Karpas-422 (cell line): ENCODE results near the gene SLC23A3. TPM values are rescaled to one million over a fixed set of nuclear protein-coding genes. Genes with fewer than 3 reads are reported as not detected.

Experiments used
- DNase-seq: peaks from one replicate; pipeline ENCODE4 v3.0.0-alpha.2; 2015
- H2AFZ ChIP-seq: fragments of 200-600 bp; sonication (generic); 2 replicates; pipeline ENCODE4 v1.6.1; 2014; ENCODE audit warnings: antibody characterized with exemption, low read length, mixed read lengths
- H3K27ac ChIP-seq: fragments of 200-600 bp; sonication (generic); 2 replicates; pipeline ENCODE4 v1.5.1; 2014; ENCODE audit warnings: mild to moderate bottlenecking, low read length, moderate library complexity
- H3K27me3 ChIP-seq: fragments of 200-600 bp; sonication (generic); 2 replicates; pipeline ENCODE4 v1.6.1; 2014; ENCODE audit warnings: low read length, mixed read lengths
- H3K36me3 ChIP-seq: fragments of 200-600 bp; sonication (generic); 2 replicates; pipeline ENCODE4 v1.6.1; 2014; ENCODE audit warnings: low read length, mixed read lengths; ENCODE audit not compliant: insufficient read depth
- H3K4me1 ChIP-seq: fragments of 200-600 bp; sonication (generic); 2 replicates; pipeline ENCODE4 v1.6.1; 2014; ENCODE audit warnings: mild to moderate bottlenecking, low read length, mixed read lengths
- H3K4me2 ChIP-seq: fragments of 200-600 bp; sonication (generic); 2 replicates; pipeline ENCODE4 v1.6.1; 2014; ENCODE audit warnings: low read length, low read depth, mild to moderate bottlenecking; ENCODE audit not compliant: poor library complexity, severe bottlenecking
- H3K4me3 ChIP-seq: fragments of 200-600 bp; sonication (generic); 2 replicates; pipeline ENCODE4 v1.5.1; 2014; ENCODE audit warnings: mild to moderate bottlenecking, antibody characterized with exemption, low read length, mixed read lengths
- H3K79me2 ChIP-seq: fragments of 200-600 bp; sonication (generic); 2 replicates; pipeline ENCODE4 v1.6.1; 2014; ENCODE audit warnings: mild to moderate bottlenecking, low read length, mixed read lengths
- H3K9ac ChIP-seq: fragments of 200-600 bp; sonication (generic); 2 replicates; pipeline ENCODE4 v1.6.0; 2014; ENCODE audit warnings: low read length
- H3K9me2 ChIP-seq: fragments of 200-600 bp; sonication (generic), shearing (Covaris generic); replicated peaks from 2 replicates; pipeline ENCODE4 v1.6.0; 2014; ENCODE audit warnings: mild to moderate bottlenecking, low read length, moderate library complexity; ENCODE audit not compliant: insufficient read depth
- H3K9me3 ChIP-seq: fragments of 300-700, 200-600 bp; sonication (generic); 2 replicates; pipeline ENCODE4 v1.6.1; 2014; ENCODE audit warnings: low read length, mixed read lengths
- H4K20me1 ChIP-seq: fragments of 200-600 bp; sonication (generic); 2 replicates; pipeline ENCODE4 v1.6.1; 2014; ENCODE audit warnings: mild to moderate bottlenecking, antibody characterized with exemption, low read length, low read depth; ENCODE audit not compliant: insufficient read depth
- total RNA-seq: library from RNA; depleted of rRNA; stranded (reverse); fragments of >200 nt; shearing (Covaris generic); gene quantifications from 2 replicates; pipeline ENCODE4 v1.2.3, GENCODE V29; 2014; ENCODE audit warnings: low replicate concordance; rRNA removed

The SLC23A3 gene
- total RNA-seq, result 2.7 and 3.5 TPM in 2 replicates

GRCh38 chr2:219169930-219170654 is at the start of gene SLC23A3:
TSS of gene SLC23A3 (minus strand) at chr2:219170029. CDS start at chr2:219169984, 45 bp downstream.
- peaks cover 12% of the 10 kb centered on the region; the same call in 1 of the 2 replicates for H3K36me3 ChIP-seq
- no peak within 1 kb of the TSS for H3K4me3 ChIP-seq
- peaks cover 9% of the 10 kb centered on the region; the same call in 1 of the 2 replicates for H3K79me2 ChIP-seq
- no peaks in the 10 kb centered on the region for H3K9me2 ChIP-seq
- H3K9me3 ChIP-seq, result no peaks in the 10 kb centered on the region
- no peak within 1 kb of the TSS for H3K9ac ChIP-seq
- peak; percentile 37 for DNase-seq
- no peak within 1 kb of the TSS for H2AFZ ChIP-seq
- H3K4me1 ChIP-seq, result no peaks in the 10 kb centered on the region
- no peak within 1 kb of the TSS for H3K4me2 ChIP-seq
- H4K20me1 ChIP-seq, result no peaks in the 10 kb centered on the region
- H3K27ac ChIP-seq, result no peak within 1 kb of the TSS
- H3K27me3 ChIP-seq, result no peaks in the 10 kb centered on the region

GRCh38 chr2:219218732-219219701 is 49.2 kb upstream of the SLC23A3 start, which contains the start of gene ABCB6:
TSS of gene ABCB6 (minus strand) at chr2:219218958. CDS start at chr2:219218673, 285 bp downstream.
- Histone ChIP-seq H3K9ac (peak within 1 kb of the TSS; percentile 80), H3K27ac (peak within 1 kb of the TSS; percentile 51; the same call in 1 of the 2 replicates), H3K9me3 (no peaks in the 10 kb centered on the region), H3K27me3 (no peaks in the 10 kb centered on the region), H2AFZ (no peak within 1 kb of the TSS), H4K20me1 (no peaks in the 10 kb centered on the region), H3K4me2 (peak within 1 kb of the TSS; percentile 82), H3K36me3 (peaks cover 21% of the 10 kb centered on the region; the same call in 1 of the 2 replicates), H3K9me2 (no peaks in the 10 kb centered on the region), H3K4me1 (peaks cover 26% of the 10 kb centered on the region), H3K79me2 (peaks cover 27% of the 10 kb centered on the region), H3K4me3 (peak within 1 kb of the TSS; percentile 75)
- peak; percentile 98 for DNase-seq

- no peak overlapping the region for H2AFZ ChIP-seq
- peak overlapping the region; percentile 75 for H3K4me3 ChIP-seq
- no peaks in the 10 kb centered on the region for H4K20me1 ChIP-seq
- H3K9me2 ChIP-seq, result no peaks in the 10 kb centered on the region
- peaks cover 24% of the 10 kb centered on the region; the same call in 1 of the 2 replicates for H3K36me3 ChIP-seq
- DNase-seq, result no peak
- peaks cover 26% of the 10 kb centered on the region for H3K4me1 ChIP-seq
- peak overlapping the region; percentile 51; the same call in 1 of the 2 replicates for H3K27ac ChIP-seq
- no peaks in the 10 kb centered on the region for H3K27me3 ChIP-seq
- peaks cover 27% of the 10 kb centered on the region for H3K79me2 ChIP-seq
- peak overlapping the region; percentile 82 for H3K4me2 ChIP-seq
- peak overlapping the region; percentile 80 for H3K9ac ChIP-seq
- H3K9me3 ChIP-seq, result no peaks in the 10 kb centered on the region
Observed at GRCh38 chr2:219218217-219218731, 48.4 kb upstream of the SLC23A3 start.

- H3K27ac ChIP-seq, result no peak overlapping the region
- no peak overlapping the region for H3K9ac ChIP-seq
- H3K36me3 ChIP-seq, result peaks cover 28% of the 10 kb centered on the region
- H3K79me2 ChIP-seq, result peaks cover 27% of the 10 kb centered on the region
- H3K9me2 ChIP-seq, result no peaks in the 10 kb centered on the region
- no peaks in the 10 kb centered on the region for H3K9me3 ChIP-seq
- H3K4me3 ChIP-seq, result no peak overlapping the region
- DNase-seq, result no peak
- H2AFZ ChIP-seq, result no peak overlapping the region
- no peaks in the 10 kb centered on the region for H4K20me1 ChIP-seq
- H3K4me1 ChIP-seq, result peaks cover 26% of the 10 kb centered on the region
- no peaks in the 10 kb centered on the region for H3K27me3 ChIP-seq
- H3K4me2 ChIP-seq, result no peak overlapping the region
Observed at GRCh38 chr2:219216535-219216915, 46.7 kb upstream of the SLC23A3 start.

- no peak overlapping the region for H3K4me3 ChIP-seq
- H3K27me3 ChIP-seq, result no peaks in the 10 kb centered on the region
- H3K36me3 ChIP-seq, result peaks cover 28% of the 10 kb centered on the region
- H2AFZ ChIP-seq, result no peak overlapping the region
- peaks cover 26% of the 10 kb centered on the region for H3K4me1 ChIP-seq
- no peaks in the 10 kb centered on the region for H3K9me3 ChIP-seq
- H3K9ac ChIP-seq, result no peak overlapping the region
- DNase-seq, result no peak
- no peaks in the 10 kb centered on the region for H4K20me1 ChIP-seq
- peaks cover 27% of the 10 kb centered on the region for H3K79me2 ChIP-seq
- no peak overlapping the region for H3K27ac ChIP-seq
- no peaks in the 10 kb centered on the region for H3K9me2 ChIP-seq
- no peak overlapping the region for H3K4me2 ChIP-seq
Observed at GRCh38 chr2:219215871-219216534, 46.2 kb upstream of the SLC23A3 start.

GRCh38 chr2:219214786-219215185 is 45.0 kb upstream of the SLC23A3 start:
- no peak overlapping the region for H3K27ac ChIP-seq
- no peak overlapping the region for H3K4me3 ChIP-seq
- no peaks in the 10 kb centered on the region for H3K9me3 ChIP-seq
- no peaks in the 10 kb centered on the region for H4K20me1 ChIP-seq
- no peaks in the 10 kb centered on the region for H3K9me2 ChIP-seq
- peaks cover 27% of the 10 kb centered on the region for H3K79me2 ChIP-seq
- no peak overlapping the region for H2AFZ ChIP-seq
- peaks cover 26% of the 10 kb centered on the region for H3K4me1 ChIP-seq
- DNase-seq, result no peak
- H3K27me3 ChIP-seq, result no peaks in the 10 kb centered on the region
- H3K36me3 ChIP-seq, result peaks cover 28% of the 10 kb centered on the region
- no peak overlapping the region for H3K9ac ChIP-seq
- H3K4me2 ChIP-seq, result no peak overlapping the region

GRCh38 chr2:219214141-219214540 is 44.3 kb upstream of the SLC23A3 start:
- H3K27ac ChIP-seq, result no peak overlapping the region
- H3K9ac ChIP-seq, result no peak overlapping the region
- DNase-seq, result no peak
- no peak overlapping the region for H3K4me3 ChIP-seq
- no peaks in the 10 kb centered on the region for H3K9me3 ChIP-seq
- H3K9me2 ChIP-seq, result no peaks in the 10 kb centered on the region
- no peaks in the 10 kb centered on the region for H4K20me1 ChIP-seq
- H3K4me2 ChIP-seq, result no peak overlapping the region
- peaks cover 23% of the 10 kb centered on the region for H3K36me3 ChIP-seq
- H3K79me2 ChIP-seq, result peaks cover 27% of the 10 kb centered on the region
- H3K27me3 ChIP-seq, result no peaks in the 10 kb centered on the region
- H3K4me1 ChIP-seq, result peaks cover 24% of the 10 kb centered on the region
- H2AFZ ChIP-seq, result no peak overlapping the region
